ENCODE results near the gene SLC39A6.

DNA sequence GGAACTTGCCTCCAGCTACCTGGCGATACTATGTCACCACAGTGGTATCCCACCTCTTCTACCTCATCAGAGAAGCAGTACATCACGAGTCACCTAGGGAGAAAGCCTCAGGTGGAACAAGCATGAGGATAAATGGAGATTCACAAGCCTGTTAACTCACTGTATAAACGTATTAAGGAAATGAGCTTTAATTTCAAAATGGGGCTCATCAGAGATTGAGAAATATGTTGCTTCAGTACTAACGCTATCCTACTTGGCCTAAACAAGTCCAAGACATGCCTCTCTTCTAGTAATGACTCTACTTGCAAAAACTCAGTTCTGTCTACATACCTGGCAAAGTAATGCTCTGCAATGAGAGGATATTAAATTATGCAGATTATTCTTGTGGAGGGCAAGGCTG is 4.3 kb downstream of the SLC39A6 start:
- TF ChIP-seq POLR2A (IDR thresholded peaks at IDR 0.05; ENCODE audit: low read depth, low read length) (no peak), POLR2AphosphoS5 (IDR thresholded peaks at IDR 0.05; ENCODE audit: low read depth, low read length) (no peak), TAF1 (IDR thresholded peaks at IDR 0.05; ENCODE audit: borderline replicate concordance, low read depth, low read length) (no peak)

Data from GM12892 (cell line).